SK-N-SH (cell line): ENCODE results near the gene HHATL. TPM values are rescaled to one million over a fixed set of nuclear protein-coding genes. Genes with fewer than 3 reads are reported as not detected.

Experiments used
- CTCF ChIA-PET: fragments of 300-600, 350-600 bp; formaldehyde crosslinking; extraction: SDS; loops from one replicate; lab custom pipeline; 2021; lab: Yijun Ruan, JAX
- POLR2A ChIA-PET: fragments of 350-600 bp; sonication (Branson Sonifier 250); formaldehyde crosslinking; extraction: SDS; loops from one replicate; lab custom pipeline; 2020; ENCODE audit warnings: antibody characterized with exemption, inconsistent platforms; lab: Yijun Ruan, JAX
- DNase-seq: peaks from one replicate; pipeline ENCODE4 v3.0.0; 2012
- H2AFZ ChIP-seq: fragments of 200-600 bp; sonication (generic); 2 replicates; pipeline ENCODE4 v1.8.1; 2016; ENCODE audit warnings: antibody characterized with exemption, mild to moderate bottlenecking, low read depth
- H3F3A ChIP-seq: fragments of 200-600 bp; sonication (generic); replicated peaks from 2 replicates; pipeline ENCODE3; 2016; ENCODE audit warnings: antibody characterized with exemption, mild to moderate bottlenecking; ENCODE audit not compliant: insufficient read depth
- H3K27ac ChIP-seq, 2 experiments: fragments of 200-500 bp in 1 of 2; fragments of 200-600 bp in 1 of 2; sonication (Bioruptor generic) in 1 of 2; sonication (generic), shearing (Covaris generic) in 1 of 2; 2 replicates each; pipeline versions ENCODE4 v1.5.1 to v1.6.1; 2014 to 2016; ENCODE audit warnings: low read depth in 2 of 2, inconsistent platforms in 1 of 2, low read length in 1 of 2, mild to moderate bottlenecking in 1 of 2, mixed read lengths in 1 of 2
- H3K27me3 ChIP-seq: fragments of 200-600 bp; sonication (generic), shearing (Covaris generic); 2 replicates; pipeline ENCODE4 v1.6.1; 2016; ENCODE audit warnings: mixed run types; ENCODE audit not compliant: insufficient read depth
- H3K36me3 ChIP-seq, 2 experiments: fragments of 200-500 bp in 1 of 2; fragments of 200-600 bp in 1 of 2; sonication (Bioruptor generic) in 1 of 2; sonication (generic) in 1 of 2; replicated peaks in 1 of 2; 2 replicates each; pipeline versions ENCODE3 to v1.5.1; 2014 to 2016; ENCODE audit warnings: low read length in 1 of 2, mild to moderate bottlenecking in 1 of 2; ENCODE audit not compliant: insufficient read depth in 2 of 2, control insufficient read depth in 1 of 2
- H3K4me1 ChIP-seq, 2 experiments: fragments of 200-500 bp in 1 of 2; fragments of 200-600 bp in 1 of 2; sonication (Bioruptor generic) in 1 of 2; sonication (generic), shearing (Covaris generic) in 1 of 2; 2 replicates each; pipeline versions ENCODE4 v1.5.1 to v1.6.1; 2014 to 2016; ENCODE audit warnings: low read depth in 1 of 2, low read length in 1 of 2, mixed run types in 1 of 2; ENCODE audit not compliant: insufficient read depth in 2 of 2, control insufficient read depth in 1 of 2
- H3K4me2 ChIP-seq: fragments of 200-600 bp; sonication (generic), shearing (Covaris generic); 2 replicates; pipeline ENCODE4 v1.6.1; 2017; ENCODE audit warnings: mixed run types
- H3K4me3 ChIP-seq, 2 experiments: fragments of 200-500 bp in 1 of 2; fragments of 200-600 bp in 1 of 2; sonication (Bioruptor generic) in 1 of 2; sonication (generic), shearing (Covaris generic) in 1 of 2; 2 replicates each; pipeline versions ENCODE4 v1.5.1 to v1.8.1; 2014 to 2016; ENCODE audit warnings: low read depth in 2 of 2, inconsistent platforms in 1 of 2, low read length in 1 of 2, mild to moderate bottlenecking in 1 of 2, mixed read lengths in 1 of 2, moderate library complexity in 1 of 2
- H3K79me2 ChIP-seq: fragments of 200-600 bp; sonication (generic); 2 replicates; pipeline ENCODE4 v1.8.1; 2017; ENCODE audit warnings: mild to moderate bottlenecking; ENCODE audit not compliant: insufficient read depth
- H3K9ac ChIP-seq: fragments of 200-600 bp; sonication (generic); 2 replicates; pipeline ENCODE4 v1.6.1; 2017; ENCODE audit warnings: mixed run types
- H3K9me2 ChIP-seq: fragments of 200-600 bp; sonication (generic); 2 replicates; pipeline ENCODE4 v1.6.1; 2017; ENCODE audit warnings: mixed run types
- H3K9me3 ChIP-seq: fragments of 200-600 bp; sonication (generic); 2 replicates; pipeline ENCODE4 v1.6.1; 2017; ENCODE audit warnings: mixed run types, mild to moderate bottlenecking, moderate library complexity
- H4K20me1 ChIP-seq: fragments of 200-600 bp; sonication (generic); 2 replicates; pipeline ENCODE4 v1.6.1; 2017; ENCODE audit warnings: mild to moderate bottlenecking, mixed run types; ENCODE audit not compliant: insufficient read depth
- CHD2 ChIP-seq: fragments of 150-350 bp; IDR thresholded peaks from 2 replicates; pipeline ENCODE4 v1.6.1; 2018; ENCODE audit warnings: low read length; ENCODE audit not compliant: partially characterized antibody
- CTCF ChIP-seq: fragments of 200-600 bp; sonication (generic); IDR thresholded peaks from 2 replicates; pipeline ENCODE4 v1.6.1; 2017; ENCODE audit warnings: antibody characterized with exemption, mild to moderate bottlenecking, moderate library complexity
- ELF1 ChIP-seq: IDR thresholded peaks from 2 replicates; pipeline ENCODE4 v1.4.0; 2012
- EZH2phosphoT487 ChIP-seq: fragments of 200-600 bp; sonication (generic); IDR thresholded peaks from 2 replicates; pipeline ENCODE4 v1.6.1; 2017; ENCODE audit warnings: low read depth, mixed run types, mild to moderate bottlenecking, antibody characterized with exemption, moderate library complexity, borderline replicate concordance
- FOSL2 ChIP-seq: IDR thresholded peaks from 2 replicates; pipeline ENCODE4 v1.4.0; 2012; ENCODE audit warnings: low read depth, mild to moderate bottlenecking, moderate library complexity, borderline replicate concordance
- FOXJ3 ChIP-seq: sonication (generic); formaldehyde crosslinking; IDR thresholded peaks from 2 replicates; pipeline ENCODE4 v1.5.1; 2020; ENCODE audit warnings: mild to moderate bottlenecking, missing genetic modification reagents
- GABPA ChIP-seq: IDR thresholded peaks from 2 replicates; pipeline ENCODE4 v1.4.0; 2012; ENCODE audit warnings: low read depth, mild to moderate bottlenecking
- MXI1 ChIP-seq: IDR thresholded peaks from 2 replicates; pipeline ENCODE4 v1.6.1; 2012; ENCODE audit warnings: mild to moderate bottlenecking, low read depth, low read length, improper control_type of control experiment
- POLR2AphosphoS5 ChIP-seq: IDR thresholded peaks from 2 replicates; pipeline ENCODE4 v1.6.1; 2012; ENCODE audit warnings: low read depth, low read length
- RAD21 ChIP-seq: IDR thresholded peaks from 2 replicates; pipeline ENCODE4 v1.6.1; 2012; ENCODE audit warnings: mild to moderate bottlenecking, low read length
- RFX5 ChIP-seq: IDR thresholded peaks from 2 replicates; pipeline ENCODE4 v1.6.1; 2012; ENCODE audit warnings: mild to moderate bottlenecking, improper control_type of control experiment, low read length
- TAF1 ChIP-seq: IDR thresholded peaks from 2 replicates; pipeline ENCODE4 v1.6.1; 2012; ENCODE audit warnings: low read depth, mild to moderate bottlenecking, low read length, moderate library complexity, borderline replicate concordance
- TCF12 ChIP-seq: IDR thresholded peaks from 2 replicates; pipeline ENCODE4 v1.4.0; 2012
- TEAD4 ChIP-seq: IDR thresholded peaks from 2 replicates; pipeline ENCODE4 v1.4.0; 2012; ENCODE audit warnings: mild to moderate bottlenecking, borderline replicate concordance; ENCODE audit not compliant: insufficient read depth
- USF2 ChIP-seq: fragments of 150-350 bp; IDR thresholded peaks from 2 replicates; pipeline ENCODE4 v1.6.1; 2017; ENCODE audit warnings: antibody characterized with exemption, low read length, low read depth, borderline replicate concordance
- WGBS: methylation state at CpG from one replicate; pipeline ENCODE4 v1.1.6; 2017; ENCODE audit warnings: low lambda C conversion rate; 5-methylcytosine and 5-hydroxymethylcytosine counted together
- polyA plus RNA-seq, 3 experiments: library from polyadenylated mRNA; depleted of rRNA; stranded (reverse); fragments of >200 nt; gene quantifications; 2 replicates each; pipeline ENCODE4 v1.2.3, GENCODE V29; 2012
- TF ChIP-seq, protein P1 (sequence below): IDR thresholded peaks from 2 replicates; pipeline ENCODE4 v1.4.0; 2012; ENCODE audit warnings: low read depth, borderline replicate concordance
- TF ChIP-seq, protein P2 (sequence below): IDR thresholded peaks from 2 replicates; pipeline ENCODE4; 2012

The HHATL gene
- polyA plus RNA-seq, 1 of the 3 experiments (the other 2 are of a cell fraction) = not detected

GRCh38 chr3:42746455-42747450, 44.2 kb upstream of the HHATL start:
- WGBS = 65% methylated on average over 9 of the region's 11 CpGs
- DNase-seq = no peak
- ChIA-PET POLR2A (no interaction called here), CTCF (interaction anchor here (0.6 to 11.4 kb wide), 9 partner anchors 9 to 146 kb away, joined by 3 to 92 read pairs (median 4); partner anchors contain the start of gene NKTR)
- Histone ChIP-seq H3K4me3 (no peak overlapping the region), H3K4me1 (no peaks in the 10 kb centered on the region), H3K9ac (no peak overlapping the region), H2AFZ (no peak overlapping the region), H3K36me3 (no peaks in the 10 kb centered on the region), H3K79me2 (no peaks in the 10 kb centered on the region), H3K27ac (no peak overlapping the region), H4K20me1 (no peaks in the 10 kb centered on the region), H3K27me3 (no peaks in the 10 kb centered on the region), H3F3A (no peaks in the 10 kb centered on the region), H3K9me3 (no peaks in the 10 kb centered on the region), H3K9me2 (no peaks in the 10 kb centered on the region), H3K4me2 (no peak overlapping the region)
- TF ChIP-seq, protein P1, sequence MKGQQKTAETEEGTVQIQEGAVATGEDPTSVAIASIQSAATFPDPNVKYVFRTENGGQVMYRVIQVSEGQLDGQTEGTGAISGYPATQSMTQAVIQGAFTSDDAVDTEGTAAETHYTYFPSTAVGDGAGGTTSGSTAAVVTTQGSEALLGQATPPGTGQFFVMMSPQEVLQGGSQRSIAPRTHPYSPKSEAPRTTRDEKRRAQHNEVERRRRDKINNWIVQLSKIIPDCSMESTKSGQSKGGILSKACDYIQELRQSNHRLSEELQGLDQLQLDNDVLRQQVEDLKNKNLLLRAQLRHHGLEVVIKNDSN = no peak
- TF ChIP-seq TCF12 = no peak
- no peak for TF ChIP-seq CTCF
- no peak for TF ChIP-seq MXI1
- TF ChIP-seq FOSL2 = no peak
- no peak for TF ChIP-seq POLR2AphosphoS5
- TF ChIP-seq TAF1 = no peak
- no peak for TF ChIP-seq USF2
- no peak for TF ChIP-seq FOXJ3 (CRISPR knock-in tag)
- TF ChIP-seq TEAD4 = no peak
- TF ChIP-seq CHD2 = no peak
- no peak for TF ChIP-seq GABPA
- no peak for TF ChIP-seq RFX5
- TF ChIP-seq, protein P2, sequence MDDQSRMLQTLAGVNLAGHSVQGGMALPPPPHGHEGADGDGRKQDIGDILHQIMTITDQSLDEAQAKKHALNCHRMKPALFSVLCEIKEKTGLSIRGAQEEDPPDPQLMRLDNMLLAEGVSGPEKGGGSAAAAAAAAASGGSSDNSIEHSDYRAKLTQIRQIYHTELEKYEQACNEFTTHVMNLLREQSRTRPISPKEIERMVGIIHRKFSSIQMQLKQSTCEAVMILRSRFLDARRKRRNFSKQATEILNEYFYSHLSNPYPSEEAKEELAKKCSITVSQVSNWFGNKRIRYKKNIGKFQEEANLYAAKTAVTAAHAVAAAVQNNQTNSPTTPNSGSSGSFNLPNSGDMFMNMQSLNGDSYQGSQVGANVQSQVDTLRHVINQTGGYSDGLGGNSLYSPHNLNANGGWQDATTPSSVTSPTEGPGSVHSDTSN = no peak
- TF ChIP-seq EZH2phosphoT487 = no peak
- TF ChIP-seq ELF1 = no peak
- no peak for TF ChIP-seq RAD21
